HCT116 (cell line): Measurements from ENCODE around the gene CD247.

Experiments used
- CEBPB ChIP-seq: IDR thresholded peaks from 2 replicates; pipeline ENCODE4 v1.6.1; 2012; ENCODE audit warnings: low read depth
- ELF1 ChIP-seq: IDR thresholded peaks from 2 replicates; pipeline ENCODE4 v1.6.1; 2012; ENCODE audit warnings: low read depth, borderline replicate concordance
- EZH2phosphoT487 ChIP-seq: fragments of 200-600 bp; IDR thresholded peaks from 2 replicates; pipeline ENCODE4 v1.6.1; 2018; ENCODE audit warnings: antibody characterized with exemption, borderline replicate concordance
- POLR2A ChIP-seq: IDR thresholded peaks from 2 replicates; pipeline ENCODE4 v1.7.0; 2011; ENCODE audit warnings: borderline replicate concordance; ENCODE audit not compliant: insufficient read depth, insufficient read length; ENCODE audit errors: extremely low read depth
- SP1 ChIP-seq: IDR thresholded peaks from 2 replicates; pipeline ENCODE4 v1.6.1; 2012; ENCODE audit warnings: low read depth
- TCF7L2 ChIP-seq: IDR thresholded peaks from 2 replicates; pipeline ENCODE4 v1.7.0; 2011; ENCODE audit warnings: borderline replicate concordance, inconsistent platforms; ENCODE audit not compliant: insufficient read depth, insufficient read length; ENCODE audit errors: extremely low read depth
- YY1 ChIP-seq: IDR thresholded peaks from 2 replicates; pipeline ENCODE4 v1.6.1; 2011; ENCODE audit warnings: low read length, low read depth, moderate library complexity, mild to moderate bottlenecking; ENCODE audit not compliant: insufficient replicate concordance; ENCODE audit errors: extremely low read depth
- ZFX ChIP-seq: fragments of 450-650 bp; IDR thresholded peaks from 2 replicates; pipeline ENCODE4 v1.6.1; 2017
- ZNF274 ChIP-seq: fragments of 200-500 bp; sonication (Bioruptor generic); IDR thresholded peaks from 2 replicates; pipeline ENCODE4 v1.6.1; 2014; ENCODE audit warnings: mild to moderate bottlenecking, low read depth, low read length, inconsistent platforms
- TF ChIP-seq, protein P1 (sequence below), 3 experiments: fragments of 200-600 bp in 1 of 3; sonication (generic) in 1 of 3; IDR thresholded peaks in 2 of 3; conservative IDR thresholded peaks in 1 of 3; 2 replicates each; pipeline ENCODE4 v1.5.1; 2012 to 2017; ENCODE audit warnings: low read depth in 2 of 3, low read length in 2 of 3, antibody characterized with exemption in 1 of 3, borderline replicate concordance in 1 of 3, control low read depth in 1 of 3, mild to moderate bottlenecking in 1 of 3, mixed read lengths in 1 of 3, mixed run types in 1 of 3, moderate library complexity in 1 of 3; ENCODE audit not compliant: insufficient read depth in 1 of 3
- TF ChIP-seq, protein P2 (sequence below): IDR thresholded peaks from 2 replicates; pipeline ENCODE4 v1.6.1; 2012
- TF ChIP-seq, protein P3 (sequence below): IDR thresholded peaks from 2 replicates; pipeline ENCODE4 v1.6.1; 2012; ENCODE audit warnings: low read depth
- TF ChIP-seq, protein P4 (sequence below): IDR thresholded peaks from 2 replicates; pipeline ENCODE4 v1.6.1; 2011; ENCODE audit warnings: mild to moderate bottlenecking, low read length, moderate library complexity; ENCODE audit not compliant: insufficient replicate concordance; ENCODE audit errors: extremely low read depth

DNA sequence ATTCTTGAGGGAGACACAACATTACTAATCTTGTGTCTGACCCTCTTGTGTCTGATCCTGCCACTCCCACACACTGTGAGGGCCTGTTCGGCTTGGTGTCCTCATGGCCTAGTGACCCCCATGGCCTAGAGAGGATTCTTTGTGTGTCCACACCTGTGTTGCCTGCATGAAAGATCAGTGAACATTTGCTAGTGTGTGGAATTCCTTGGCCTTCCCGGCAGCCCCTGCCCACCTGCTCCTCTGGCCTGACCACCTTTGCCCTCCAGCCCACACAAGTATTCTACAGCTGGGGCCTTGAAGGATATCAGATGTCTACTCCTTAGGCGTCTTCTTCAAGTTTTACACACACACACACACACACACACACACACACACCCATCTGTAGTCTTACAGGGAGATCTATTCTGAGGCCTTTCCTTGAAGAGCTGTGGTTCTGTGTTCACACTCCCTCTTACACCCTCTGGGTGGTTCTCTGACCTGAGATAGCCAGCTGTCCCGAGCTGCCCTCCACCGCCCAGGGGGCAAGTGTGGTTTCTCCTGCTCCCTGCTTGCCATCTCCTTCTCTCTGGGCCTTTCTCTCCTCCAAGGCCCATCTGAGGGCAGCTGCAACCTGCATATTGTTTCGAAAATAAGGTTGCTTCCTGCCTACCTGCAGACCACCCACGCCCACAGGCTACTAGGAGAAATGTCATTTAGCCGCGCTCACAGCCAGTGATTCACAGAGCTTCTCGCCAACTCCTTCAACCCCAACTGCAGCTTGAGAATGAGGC, 45.4 kb downstream of the CD247 start:
- TF ChIP-seq, protein P1, sequence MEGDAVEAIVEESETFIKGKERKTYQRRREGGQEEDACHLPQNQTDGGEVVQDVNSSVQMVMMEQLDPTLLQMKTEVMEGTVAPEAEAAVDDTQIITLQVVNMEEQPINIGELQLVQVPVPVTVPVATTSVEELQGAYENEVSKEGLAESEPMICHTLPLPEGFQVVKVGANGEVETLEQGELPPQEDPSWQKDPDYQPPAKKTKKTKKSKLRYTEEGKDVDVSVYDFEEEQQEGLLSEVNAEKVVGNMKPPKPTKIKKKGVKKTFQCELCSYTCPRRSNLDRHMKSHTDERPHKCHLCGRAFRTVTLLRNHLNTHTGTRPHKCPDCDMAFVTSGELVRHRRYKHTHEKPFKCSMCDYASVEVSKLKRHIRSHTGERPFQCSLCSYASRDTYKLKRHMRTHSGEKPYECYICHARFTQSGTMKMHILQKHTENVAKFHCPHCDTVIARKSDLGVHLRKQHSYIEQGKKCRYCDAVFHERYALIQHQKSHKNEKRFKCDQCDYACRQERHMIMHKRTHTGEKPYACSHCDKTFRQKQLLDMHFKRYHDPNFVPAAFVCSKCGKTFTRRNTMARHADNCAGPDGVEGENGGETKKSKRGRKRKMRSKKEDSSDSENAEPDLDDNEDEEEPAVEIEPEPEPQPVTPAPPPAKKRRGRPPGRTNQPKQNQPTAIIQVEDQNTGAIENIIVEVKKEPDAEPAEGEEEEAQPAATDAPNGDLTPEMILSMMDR (IDR thresholded peaks at IDR 0.05 in 2 of 3, conservative IDR thresholded peaks at IDR 0.05 in 1 of 3; ENCODE audit: borderline replicate concordance in 1 of 3, insufficient read depth in 1 of 3, low read depth in 2 of 3, low read length in 2 of 3): no peak
- TF ChIP-seq TCF7L2: no peak
- TF ChIP-seq, protein P2, sequence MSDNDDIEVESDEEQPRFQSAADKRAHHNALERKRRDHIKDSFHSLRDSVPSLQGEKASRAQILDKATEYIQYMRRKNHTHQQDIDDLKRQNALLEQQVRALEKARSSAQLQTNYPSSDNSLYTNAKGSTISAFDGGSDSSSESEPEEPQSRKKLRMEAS: no peak
- TF ChIP-seq CEBPB: no peak
- TF ChIP-seq, protein P3, sequence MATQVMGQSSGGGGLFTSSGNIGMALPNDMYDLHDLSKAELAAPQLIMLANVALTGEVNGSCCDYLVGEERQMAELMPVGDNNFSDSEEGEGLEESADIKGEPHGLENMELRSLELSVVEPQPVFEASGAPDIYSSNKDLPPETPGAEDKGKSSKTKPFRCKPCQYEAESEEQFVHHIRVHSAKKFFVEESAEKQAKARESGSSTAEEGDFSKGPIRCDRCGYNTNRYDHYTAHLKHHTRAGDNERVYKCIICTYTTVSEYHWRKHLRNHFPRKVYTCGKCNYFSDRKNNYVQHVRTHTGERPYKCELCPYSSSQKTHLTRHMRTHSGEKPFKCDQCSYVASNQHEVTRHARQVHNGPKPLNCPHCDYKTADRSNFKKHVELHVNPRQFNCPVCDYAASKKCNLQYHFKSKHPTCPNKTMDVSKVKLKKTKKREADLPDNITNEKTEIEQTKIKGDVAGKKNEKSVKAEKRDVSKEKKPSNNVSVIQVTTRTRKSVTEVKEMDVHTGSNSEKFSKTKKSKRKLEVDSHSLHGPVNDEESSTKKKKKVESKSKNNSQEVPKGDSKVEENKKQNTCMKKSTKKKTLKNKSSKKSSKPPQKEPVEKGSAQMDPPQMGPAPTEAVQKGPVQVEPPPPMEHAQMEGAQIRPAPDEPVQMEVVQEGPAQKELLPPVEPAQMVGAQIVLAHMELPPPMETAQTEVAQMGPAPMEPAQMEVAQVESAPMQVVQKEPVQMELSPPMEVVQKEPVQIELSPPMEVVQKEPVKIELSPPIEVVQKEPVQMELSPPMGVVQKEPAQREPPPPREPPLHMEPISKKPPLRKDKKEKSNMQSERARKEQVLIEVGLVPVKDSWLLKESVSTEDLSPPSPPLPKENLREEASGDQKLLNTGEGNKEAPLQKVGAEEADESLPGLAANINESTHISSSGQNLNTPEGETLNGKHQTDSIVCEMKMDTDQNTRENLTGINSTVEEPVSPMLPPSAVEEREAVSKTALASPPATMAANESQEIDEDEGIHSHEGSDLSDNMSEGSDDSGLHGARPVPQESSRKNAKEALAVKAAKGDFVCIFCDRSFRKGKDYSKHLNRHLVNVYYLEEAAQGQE: no peak
- no peak for TF ChIP-seq YY1
- no peak for TF ChIP-seq POLR2A
- no peak for TF ChIP-seq ZFX
- no peak for TF ChIP-seq EZH2phosphoT487
- TF ChIP-seq ZNF274: no peak
- no peak for TF ChIP-seq SP1
- TF ChIP-seq, protein P4, sequence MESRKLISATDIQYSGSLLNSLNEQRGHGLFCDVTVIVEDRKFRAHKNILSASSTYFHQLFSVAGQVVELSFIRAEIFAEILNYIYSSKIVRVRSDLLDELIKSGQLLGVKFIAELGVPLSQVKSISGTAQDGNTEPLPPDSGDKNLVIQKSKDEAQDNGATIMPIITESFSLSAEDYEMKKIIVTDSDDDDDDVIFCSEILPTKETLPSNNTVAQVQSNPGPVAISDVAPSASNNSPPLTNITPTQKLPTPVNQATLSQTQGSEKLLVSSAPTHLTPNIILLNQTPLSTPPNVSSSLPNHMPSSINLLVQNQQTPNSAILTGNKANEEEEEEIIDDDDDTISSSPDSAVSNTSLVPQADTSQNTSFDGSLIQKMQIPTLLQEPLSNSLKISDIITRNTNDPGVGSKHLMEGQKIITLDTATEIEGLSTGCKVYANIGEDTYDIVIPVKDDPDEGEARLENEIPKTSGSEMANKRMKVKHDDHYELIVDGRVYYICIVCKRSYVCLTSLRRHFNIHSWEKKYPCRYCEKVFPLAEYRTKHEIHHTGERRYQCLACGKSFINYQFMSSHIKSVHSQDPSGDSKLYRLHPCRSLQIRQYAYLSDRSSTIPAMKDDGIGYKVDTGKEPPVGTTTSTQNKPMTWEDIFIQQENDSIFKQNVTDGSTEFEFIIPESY: no peak
- TF ChIP-seq ELF1: no peak
